Measurements from ENCODE around the gene ART1. TPM values are rescaled to one million over a fixed set of nuclear protein-coding genes. Genes with fewer than 3 reads are reported as not detected.

Gene ART1
- total and polyA plus RNA-seq, 2 of the 4 experiments (the other 2 are of a cell fraction) = not detected

GRCh38 chr11:3623121-3623520, 21.8 kb upstream of the ART1 start:
- no peak overlapping the region for H2AK9ac ChIP-seq (replicated peaks; ENCODE audit: low read depth, low read length, poor library complexity)
- H3K56ac ChIP-seq (ENCODE audit: extremely low read depth, insufficient read depth, low read length) = no peak overlapping the region
- H3K36me3 ChIP-seq (ENCODE audit: control insufficient read depth, insufficient read depth, low read length) = no peaks in the 10 kb centered on the region
- no peak overlapping the region for H4K5ac ChIP-seq (ENCODE audit: low read depth, low read length)
- H4K20me1 ChIP-seq (ENCODE audit: insufficient read depth, low read length) = no peaks in the 10 kb centered on the region
- H4K91ac ChIP-seq (ENCODE audit: insufficient read depth, low read depth, low read length) = no peak overlapping the region
- no peak overlapping the region for H2BK20ac ChIP-seq (ENCODE audit: low read depth, low read length)
- WGBS, 2 experiments (ENCODE audit: extremely low coverage in 2 of 2, insufficient read length in 1 of 2) = 67% methylated on average over 1 of the region's 5 CpGs; no CpG with 5 or more reads in 1 of the 2 experiments
- TF ChIP-seq CHD1 (IDR thresholded peaks at IDR 0.05; ENCODE audit: low read depth, low read length) (no peak), ELK1 (IDR thresholded peaks at IDR 0.05; ENCODE audit: borderline replicate concordance, low read depth, low read length) (no peak), CTCF (conservative IDR thresholded peaks at IDR 0.05; ENCODE audit: low read depth, low read length) (no peak), MAZ (IDR thresholded peaks at IDR 0.05; ENCODE audit: borderline replicate concordance, low read depth, low read length) (no peak), RAD21 (IDR thresholded peaks at IDR 0.05; ENCODE audit: low read length) (no peak), RFX5 (IDR thresholded peaks at IDR 0.05; ENCODE audit: low read depth, low read length) (no peak), SMC3 (IDR thresholded peaks at IDR 0.05; ENCODE audit: low read depth, low read length) (no peak), CEBPB (IDR thresholded peaks at IDR 0.05; ENCODE audit: low read depth, low read length) (no peak), MXI1 (IDR thresholded peaks at IDR 0.05; ENCODE audit: borderline replicate concordance, low read depth, low read length) (no peak), POLR2A (IDR thresholded peaks at IDR 0.05; ENCODE audit: low read depth, low read length) (no peak), MAFK (IDR thresholded peaks at IDR 0.05; ENCODE audit: low read depth, low read length) (no peak), NFE2L2 (IDR thresholded peaks at IDR 0.05; ENCODE audit: low read depth, low read length) (no peak), USF2 (IDR thresholded peaks at IDR 0.05; ENCODE audit: low read depth, low read length) (no peak), BHLHE40 (IDR thresholded peaks at IDR 0.05; ENCODE audit: low read depth, low read length) (no peak)
- H3K4me1 ChIP-seq (ENCODE audit: control insufficient read depth, insufficient read depth, low read length) = no peaks in the 10 kb centered on the region
- DNase-seq (no peak), ATAC-seq (ENCODE audit: low read depth) (no peak)
- BruUV-seq (replicated peaks) = no TSS peak
- H3K14ac ChIP-seq (replicated peaks; ENCODE audit: low read depth, low read length) = no peak overlapping the region
- H3K27me3 ChIP-seq (ENCODE audit: control insufficient read depth, insufficient read depth, low read length) = peaks cover 19% of the 10 kb centered on the region
- in situ Hi-C loops (cut with MboI; ENCODE audit: low sequenced_read_pairs) = no loop called here
- no peak overlapping the region for H2AFZ ChIP-seq (replicated peaks; ENCODE audit: low read length, poor library complexity)
- no peak overlapping the region for H4K8ac ChIP-seq (ENCODE audit: low read depth in 2 of 2, low read length in 2 of 2)
- H2BK15ac ChIP-seq (ENCODE audit: low read depth, low read length) = no peak overlapping the region
- H3K79me1 ChIP-seq (ENCODE audit: low read depth in 1 of 2, low read length in 2 of 2) = no peaks in the 10 kb centered on the region
- CTCF ChIA-PET = no interaction called here
- POLR2A ChIA-PET (ENCODE audit: unreplicated experiment) = no interaction called here
- no peak overlapping the region for H3K4ac ChIP-seq (ENCODE audit: low read depth, low read length)
- no peak overlapping the region for H3K23ac ChIP-seq (ENCODE audit: low read depth, low read length)
- H3K9me1 ChIP-seq (ENCODE audit: insufficient read depth, low read length) = no peaks in the 10 kb centered on the region
- no peak overlapping the region for H3K4me2 ChIP-seq (ENCODE audit: low read depth, low read length)
- H3K9me3 ChIP-seq (ENCODE audit: control insufficient read depth, insufficient read depth, low read length) = no peaks in the 10 kb centered on the region
- H3K4me3 ChIP-seq (ENCODE audit: insufficient read depth, low read depth, low read length) = no peak overlapping the region
- H2AK5ac ChIP-seq (ENCODE audit: low read depth, low read length) = no peak overlapping the region
- intact Hi-C loops (cut with micrococcal nuclease) = no loop called here
- H3K27ac ChIP-seq (ENCODE audit: insufficient read depth, low read length) = no peak overlapping the region
- H3K18ac ChIP-seq (ENCODE audit: low read depth, low read length) = no peak overlapping the region
- H2BK120ac ChIP-seq (ENCODE audit: low read depth, low read length) = no peak overlapping the region
- H3K9ac ChIP-seq (ENCODE audit: low read depth, low read length) = no peak overlapping the region
- dilution Hi-C loops (cut with HindIII; ENCODE audit: low sequenced_read_pairs, unreplicated experiment) = no loop called here
- no peak overlapping the region for H2BK5ac ChIP-seq (ENCODE audit: low read depth, low read length, poor library complexity, severe bottlenecking)

Data from IMR-90 (cell line).